GM18517 (cell line): ENCODE results near the gene GPR176.

Experiments used
- ATAC-seq: cut with Tn5 transposase; IDR thresholded peaks from one replicate; pipeline ENCODE4 v1.9.1; 2021; ENCODE audit warnings: mild to moderate bottlenecking, moderate library complexity; ENCODE audit not compliant: unreplicated experiment

Gene GPR176

DNA sequence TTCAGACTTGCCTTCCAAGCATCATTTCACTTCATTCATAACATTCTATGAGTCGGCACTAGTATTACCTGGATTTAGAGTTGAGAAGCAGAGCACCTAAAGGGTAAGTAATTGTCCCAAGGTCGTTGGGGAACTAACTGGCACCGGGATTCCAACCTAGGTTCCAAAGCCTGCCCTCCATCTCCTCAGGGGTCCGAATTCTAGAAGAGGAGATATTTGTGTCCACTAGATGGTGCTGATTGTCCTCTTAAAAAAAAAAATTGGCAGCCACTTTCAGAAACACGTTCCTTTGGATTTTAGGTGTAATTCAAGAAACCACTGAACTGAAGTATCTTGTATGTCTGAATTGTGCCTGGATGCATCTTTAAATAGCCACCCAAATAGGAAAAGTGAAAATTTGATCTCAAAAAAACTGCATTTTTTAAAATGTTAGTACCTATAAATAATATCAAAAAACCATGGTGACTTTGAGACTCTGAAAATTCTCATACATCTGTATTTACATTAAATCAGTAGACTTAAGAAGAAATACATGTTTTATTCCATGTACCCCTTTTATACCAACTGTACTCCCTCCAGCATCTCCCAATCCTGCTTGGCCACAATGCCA lies 133.5 kb downstream of the GPR176 start:
- no peak for ATAC-seq

DNA sequence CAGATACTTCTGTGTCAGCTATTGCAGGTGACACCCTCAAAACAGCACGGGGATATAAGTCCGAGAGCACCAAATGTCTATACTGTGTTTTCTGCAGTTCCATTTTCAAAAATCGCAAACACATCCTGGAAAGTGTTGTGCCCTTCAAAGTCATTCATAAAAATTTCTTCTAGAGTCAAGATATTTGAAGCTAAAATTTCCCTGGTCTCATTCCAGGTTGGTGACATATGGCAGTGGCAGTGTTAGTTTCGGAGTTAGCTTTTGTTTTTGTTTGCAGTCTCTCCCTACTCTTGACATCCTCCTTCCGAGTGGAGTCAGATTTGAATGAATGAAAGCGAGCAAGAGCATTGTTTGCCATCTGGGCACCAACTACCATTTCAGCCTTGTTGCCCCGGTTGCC lies 134.2 kb downstream of the GPR176 start:
- no peak for ATAC-seq

DNA sequence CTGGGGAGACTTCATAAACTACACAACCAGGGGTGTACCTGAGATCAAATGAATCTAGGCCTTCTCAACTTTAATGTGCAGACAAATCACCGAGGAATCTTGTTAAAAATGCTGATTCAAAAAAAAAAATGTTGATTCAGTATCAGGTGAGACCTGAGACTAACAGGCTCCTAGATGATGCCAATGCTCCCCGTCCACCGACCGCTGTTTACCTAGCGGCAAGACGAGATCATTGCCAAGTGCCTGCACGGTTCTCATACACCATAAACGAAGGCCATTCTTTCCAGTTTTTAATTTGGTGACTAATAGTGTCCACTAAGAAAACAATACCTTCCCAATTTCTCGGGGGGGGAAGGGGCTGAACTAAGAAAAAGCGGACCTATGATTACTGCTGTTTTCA lies 134.9 kb downstream of the GPR176 start:
- ATAC-seq = no peak

DNA sequence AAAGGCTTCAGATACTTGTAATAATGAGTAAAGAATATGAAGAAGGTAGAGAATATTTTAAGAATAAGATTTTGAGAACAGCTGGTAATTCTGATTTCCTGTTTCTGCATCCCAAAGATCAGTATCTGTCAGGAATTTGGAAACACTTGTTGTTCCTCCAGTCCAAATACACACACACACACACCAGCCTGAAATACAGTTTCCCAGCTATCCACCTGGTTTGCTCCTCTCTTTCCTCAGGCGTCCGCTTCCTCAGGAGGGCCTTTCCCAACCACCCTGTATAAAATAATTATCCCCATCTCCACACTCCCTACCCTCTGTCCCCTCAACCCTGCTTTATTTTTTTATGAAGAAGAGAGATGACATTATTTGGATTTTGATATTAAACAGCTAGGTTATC lies 135.4 kb downstream of the GPR176 start:
- ATAC-seq = no peak

GRCh38 chr15:39784125-39784524 lies 135.9 kb downstream of the GPR176 start:
- no peak for ATAC-seq

GRCh38 chr15:39783244-39783820 lies 136.7 kb downstream of the GPR176 start:
- ATAC-seq = no peak

- ATAC-seq = peak; percentile 94
These were observed 137.5 kb downstream of the GPR176 start, which contains the start of gene FSIP1 for GRCh38 chr15:39782441-39783138. Gene FSIP1, minus strand, starts transcription at chr15:39782841. Its CDS starts 6,317 bp downstream, at chr15:39776524.

DNA sequence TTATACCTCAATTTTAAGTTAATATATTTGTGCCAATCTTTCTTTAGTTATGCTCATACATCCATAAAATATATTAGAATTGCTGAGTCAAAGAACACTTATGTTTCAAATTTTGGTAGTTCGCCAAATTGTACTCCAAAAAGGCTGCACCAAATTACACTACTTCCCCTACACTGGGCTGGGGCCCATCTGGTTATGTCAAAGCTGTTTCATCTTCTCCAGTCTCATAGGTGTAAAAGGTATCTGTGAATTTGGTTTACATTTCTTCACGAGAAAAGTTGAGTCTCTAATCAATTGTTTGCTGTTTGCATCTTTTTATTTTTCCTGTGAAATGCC lies 138.1 kb downstream of the GPR176 start:
- ATAC-seq = no peak

DNA sequence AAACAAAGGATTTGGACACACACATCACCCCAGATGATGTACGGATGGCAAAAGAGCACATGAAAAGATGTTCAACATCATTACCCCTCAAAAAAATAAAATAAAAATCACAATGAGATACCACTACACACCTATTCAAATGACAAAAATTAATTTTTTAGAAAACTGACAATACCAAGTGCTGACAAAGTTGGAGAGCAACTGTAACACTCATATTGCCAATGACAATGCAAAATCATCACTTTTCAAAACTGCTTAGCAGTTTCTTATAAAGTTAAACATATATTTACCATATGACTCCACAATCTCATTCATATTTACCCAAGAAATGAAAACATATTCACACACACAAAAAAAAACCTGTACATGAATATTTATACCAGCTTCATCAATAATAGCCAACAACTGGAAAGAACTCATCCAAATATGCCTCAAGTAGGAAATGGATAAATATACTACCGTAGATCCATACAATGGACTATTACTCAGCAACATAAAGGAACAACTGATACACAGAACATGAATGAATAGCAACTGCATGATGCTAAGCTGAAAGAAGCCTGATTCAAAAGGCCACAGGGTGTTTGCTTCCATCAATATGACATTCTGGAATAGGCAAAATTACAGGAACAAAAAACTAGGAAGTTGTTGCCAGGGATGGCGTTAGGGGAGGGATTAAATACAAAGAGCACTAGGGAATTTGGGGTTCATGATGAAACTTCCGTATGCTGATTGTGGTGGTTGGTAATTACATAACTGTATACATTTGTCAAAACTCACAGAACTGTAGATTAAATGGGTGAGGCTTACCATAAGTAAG lies 138.7 kb downstream of the GPR176 start:
- ATAC-seq = no peak

DNA sequence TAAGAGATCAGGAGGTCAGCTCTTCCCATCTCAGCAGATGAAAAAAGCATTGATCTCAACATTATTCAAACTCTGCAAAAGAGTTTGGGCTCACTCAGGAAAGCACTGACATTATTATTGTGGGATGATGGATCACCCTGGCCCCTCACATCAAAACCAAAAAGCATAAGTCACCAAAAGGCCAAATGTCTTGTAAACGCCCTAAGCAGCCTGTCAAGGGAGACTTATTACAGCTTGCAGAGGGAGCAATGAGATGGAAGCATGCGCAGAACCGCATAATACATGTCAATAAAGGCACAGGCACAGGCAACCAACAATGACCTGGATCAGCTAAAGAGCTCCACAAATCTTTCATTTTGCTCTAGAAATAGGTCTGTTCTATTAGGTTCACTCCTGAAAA lies 142.0 kb downstream of the GPR176 start:
- no peak for ATAC-seq

GRCh38 chr15:39777496-39777895 lies 142.6 kb downstream of the GPR176 start:
- no peak for ATAC-seq

DNA sequence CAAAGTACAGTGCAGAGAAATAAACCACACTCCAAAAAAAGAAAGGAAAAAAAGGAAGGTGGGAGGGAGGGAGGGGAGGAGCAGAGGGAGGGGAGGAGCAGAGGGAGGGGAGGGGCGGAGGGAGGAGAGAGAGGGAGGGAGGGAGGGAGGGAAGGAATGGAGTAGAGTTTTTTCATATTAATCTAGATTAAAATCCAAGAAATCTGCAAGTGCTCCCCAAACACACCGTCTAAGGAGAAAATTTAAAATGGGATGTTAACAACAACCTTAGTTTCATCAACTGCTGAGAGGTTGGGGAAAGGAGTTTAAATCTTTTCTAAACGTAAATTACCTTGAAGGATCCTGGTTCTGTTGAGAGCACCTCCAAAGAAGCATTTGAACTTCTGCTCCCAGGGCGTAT lies 144.0 kb downstream of the GPR176 start:
- no peak for ATAC-seq

DNA sequence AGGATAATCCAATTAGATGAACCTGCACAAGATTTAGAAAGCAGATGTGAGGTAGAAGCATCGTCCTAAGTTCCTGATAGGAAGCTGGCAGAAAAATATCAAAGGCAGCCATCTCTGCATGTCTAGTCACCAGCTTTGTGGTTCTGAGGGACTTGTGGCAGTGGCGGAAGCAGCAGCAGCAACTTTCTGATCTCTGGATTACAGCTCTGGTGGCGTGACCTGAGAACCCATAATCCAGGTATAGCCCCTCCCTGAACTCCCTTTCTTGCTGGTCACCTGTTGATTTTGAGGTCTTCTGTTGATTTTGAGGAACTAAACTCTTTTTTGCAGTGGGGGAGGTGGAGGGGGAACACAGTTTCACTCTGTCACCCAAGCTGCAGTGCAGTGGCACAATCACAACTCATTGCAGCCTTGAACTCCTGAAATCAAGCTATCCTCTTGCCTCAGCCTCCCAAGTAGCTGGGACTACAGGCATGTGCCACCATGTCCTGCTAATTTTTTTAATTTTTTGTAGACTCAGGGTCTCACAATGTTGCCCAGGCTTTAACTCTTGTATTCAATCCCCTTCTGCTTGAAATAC lies 145.3 kb downstream of the GPR176 start:
- no peak for ATAC-seq

GRCh38 chr15:39770748-39771689 lies 149.0 kb downstream of the GPR176 start:
- no peak for ATAC-seq

DNA sequence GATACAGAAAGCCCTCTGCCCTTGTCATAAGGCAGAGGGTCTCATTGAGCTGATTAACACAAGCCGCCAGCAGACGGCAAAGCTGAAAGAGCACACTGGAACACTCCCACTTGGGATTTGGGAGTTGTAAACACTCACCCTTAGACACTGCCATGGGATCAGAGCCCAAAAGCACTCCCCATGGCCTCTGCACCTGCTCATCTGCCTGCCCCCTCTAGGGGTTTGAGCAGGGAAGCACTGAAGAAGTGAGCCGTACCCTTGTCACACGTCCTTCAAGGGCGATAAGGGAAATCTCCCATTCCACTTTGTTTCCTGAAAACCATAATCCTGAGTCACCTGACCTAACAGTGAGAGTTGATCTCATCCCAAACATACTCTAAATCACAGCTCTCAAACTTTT lies 152.1 kb downstream of the GPR176 start:
- no peak for ATAC-seq

GRCh38 chr15:39761006-39761405 lies 159.1 kb downstream of the GPR176 start:
- ATAC-seq = no peak

- no peak for ATAC-seq
These were observed 163.1 kb downstream of the GPR176 start for GRCh38 chr15:39756806-39757522.

DNA sequence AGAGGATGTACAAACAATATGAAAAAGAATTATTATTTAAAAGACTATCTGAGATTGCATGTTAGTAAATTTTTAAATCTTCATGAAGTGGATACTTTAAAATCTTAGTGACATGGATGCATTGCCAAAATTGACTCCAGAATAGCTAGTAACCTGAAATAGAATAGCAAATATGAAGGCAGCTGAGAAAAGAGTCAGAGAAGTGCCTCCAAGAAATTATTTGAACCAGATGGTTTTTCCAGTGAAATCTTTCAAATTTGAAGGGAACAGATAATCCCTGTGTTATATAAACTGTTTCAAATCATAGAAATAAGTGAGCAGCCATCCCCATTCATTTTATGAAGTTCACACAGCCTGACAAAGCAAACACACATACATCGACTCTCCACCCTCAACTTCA lies 167.1 kb downstream of the GPR176 start:
- no peak for ATAC-seq

DNA sequence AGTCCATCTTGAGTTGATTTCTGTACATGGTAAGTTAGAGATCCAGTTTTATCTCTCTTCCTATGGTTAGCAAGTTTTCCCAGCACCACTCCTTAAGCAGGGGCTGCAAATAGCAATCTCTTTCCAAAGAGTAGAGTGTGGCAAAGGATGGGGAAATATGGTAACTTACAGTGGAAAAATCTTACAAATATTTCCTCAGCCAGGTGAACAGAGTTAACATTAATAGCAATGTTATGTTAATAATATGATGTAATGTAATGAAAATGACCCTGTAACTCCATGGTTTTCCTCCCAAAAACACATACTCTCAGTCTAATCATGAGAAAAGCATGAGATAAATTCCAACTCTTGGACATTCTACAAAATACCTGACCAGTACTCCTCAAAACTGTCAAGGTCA lies 167.8 kb downstream of the GPR176 start:
- ATAC-seq = no peak
